Globus pallidus (tissue), 1 donor: Measurements from ENCODE around the gene PTGES3.
"Not testable (repeated sequence)": the region's sequence is repeated elsewhere in the genome, so short reads cannot be mapped to it uniquely, and the experiment has no call there.

Experiments
- DNase-seq: peaks from one replicate; pipeline ENCODE4 v3.0.0-alpha.2; 2015; ENCODE audit warnings: low spot score

PTGES3 gene

DNA sequence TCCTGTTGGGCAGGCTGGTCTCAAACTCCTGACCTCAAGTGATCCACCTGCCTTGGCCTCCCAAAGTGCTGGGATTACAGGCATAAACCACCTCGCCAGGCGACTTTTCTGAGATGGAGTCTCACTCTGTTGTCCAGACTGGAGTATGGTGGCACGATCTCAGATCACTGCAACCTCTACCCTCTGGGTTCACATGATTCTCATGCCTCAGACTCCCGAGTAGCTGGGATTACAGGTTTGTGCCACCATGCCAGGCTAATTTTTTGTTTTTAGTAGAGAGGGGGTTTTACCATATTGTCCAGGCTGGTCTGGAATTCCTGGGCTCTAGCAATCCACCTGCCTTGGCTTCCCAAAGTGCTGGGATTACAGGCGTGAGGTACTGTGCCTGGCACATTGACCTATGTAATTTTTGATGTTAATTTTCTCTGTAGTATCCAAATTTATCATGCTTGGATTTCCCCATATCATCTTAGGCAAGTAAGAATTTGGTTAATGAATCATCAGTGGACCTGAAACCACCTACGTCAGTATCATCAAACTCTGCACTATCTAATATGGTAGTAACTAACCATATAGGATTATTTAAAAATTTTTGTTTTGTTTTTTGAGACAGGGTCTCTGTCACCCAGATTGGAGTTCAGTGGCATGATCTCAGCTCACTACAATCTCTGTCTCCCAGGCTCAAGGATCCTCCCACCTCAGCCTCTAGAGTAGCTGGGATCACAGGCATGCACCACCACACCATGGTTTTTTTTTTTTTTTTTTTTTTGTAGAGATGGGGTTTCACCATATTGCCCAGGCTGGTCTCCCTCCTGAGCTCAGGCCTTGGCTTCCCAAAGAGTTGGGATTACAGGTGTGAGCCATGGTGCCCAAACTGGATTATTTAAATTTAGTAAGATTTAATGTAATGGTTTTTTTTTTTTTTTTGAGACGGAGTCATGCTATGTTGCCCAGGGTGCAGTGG is 30.4 kb downstream of the PTGES3 start:
- DNase-seq: no peak

DNA sequence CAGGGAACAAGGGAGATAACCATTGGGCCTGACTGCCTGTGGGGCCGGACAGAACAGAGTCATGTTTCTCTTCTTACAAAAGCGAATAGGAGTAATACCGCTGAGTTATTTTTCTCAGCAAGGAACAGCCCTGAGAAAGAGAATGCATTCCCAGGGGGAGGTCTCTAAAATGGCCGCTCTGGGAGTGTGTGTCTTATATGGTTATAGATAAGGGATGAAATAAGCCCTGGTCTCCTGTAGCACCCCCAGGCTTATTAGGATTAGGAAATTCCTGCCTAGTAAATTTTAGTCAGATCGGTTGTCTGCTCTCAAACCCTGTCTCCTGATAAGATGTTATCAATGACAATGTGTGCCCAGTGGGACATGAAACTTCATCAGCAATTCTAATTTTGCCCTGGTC is 34.3 kb downstream of the PTGES3 start:
- not testable (repeated sequence) for DNase-seq

DNA sequence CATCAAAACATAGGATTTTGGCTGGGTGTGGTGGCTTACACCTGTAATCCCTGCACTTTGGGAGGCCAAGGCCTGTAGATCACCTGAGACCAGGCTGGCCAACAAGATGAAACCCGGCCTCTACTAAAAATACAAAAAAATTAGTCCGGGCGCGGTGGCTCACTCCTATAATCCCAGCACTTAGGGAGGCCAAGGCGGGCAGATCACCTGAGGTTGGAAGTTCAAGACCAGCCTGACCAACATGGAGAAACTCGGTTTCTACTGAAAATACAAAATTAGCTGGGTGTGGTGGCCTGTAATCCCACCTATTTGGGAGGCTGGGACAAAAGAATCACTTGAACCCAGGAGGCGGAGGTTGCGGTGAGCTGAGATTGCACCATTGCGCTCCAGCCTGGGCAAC is 40.1 kb downstream of the PTGES3 start:
- not testable (repeated sequence) for DNase-seq

DNA sequence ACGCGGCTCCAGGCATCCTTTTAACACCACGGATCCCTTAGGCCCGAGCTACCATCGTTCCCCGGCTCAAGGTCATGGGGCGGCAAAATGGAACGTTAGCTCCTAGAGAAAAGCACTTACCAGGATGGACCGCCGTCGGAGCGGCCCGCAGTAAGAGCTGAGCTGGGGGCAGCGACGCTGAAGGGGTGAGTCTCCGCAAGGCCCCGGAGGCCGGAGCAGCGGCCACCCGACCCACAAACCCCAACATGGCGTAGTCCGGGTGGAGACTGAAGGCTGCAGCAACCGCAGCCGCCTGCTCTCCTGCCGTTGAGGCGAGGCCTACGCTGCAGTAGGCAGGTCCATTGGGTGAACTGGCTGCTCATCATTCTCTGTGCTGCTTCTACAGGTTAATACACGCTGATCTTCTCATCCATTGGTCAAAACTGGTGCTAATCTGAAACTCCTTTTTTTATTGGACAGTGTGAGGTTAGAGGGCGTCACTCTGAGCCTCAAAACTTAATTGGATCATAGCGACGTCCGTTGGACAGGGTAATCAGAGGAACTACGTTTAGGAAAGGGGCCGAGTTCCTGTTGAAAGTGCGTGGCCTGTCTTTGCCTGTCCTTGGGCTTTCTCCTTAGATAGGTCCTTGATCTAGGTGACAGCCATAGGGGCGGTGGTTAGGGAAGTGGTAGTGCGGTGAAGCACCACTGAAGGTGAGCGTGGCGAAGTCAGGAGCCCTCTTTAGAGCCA is 42.2 kb downstream of the PTGES3 start, which contains the start of gene ATP5F1B:
Gene ATP5F1B, minus strand, starts transcription at position 268 of the 730 bp plus-strand sequence. Its CDS starts 21 bp downstream, at position 247.
- DNase-seq: peak; percentile 99

DNA sequence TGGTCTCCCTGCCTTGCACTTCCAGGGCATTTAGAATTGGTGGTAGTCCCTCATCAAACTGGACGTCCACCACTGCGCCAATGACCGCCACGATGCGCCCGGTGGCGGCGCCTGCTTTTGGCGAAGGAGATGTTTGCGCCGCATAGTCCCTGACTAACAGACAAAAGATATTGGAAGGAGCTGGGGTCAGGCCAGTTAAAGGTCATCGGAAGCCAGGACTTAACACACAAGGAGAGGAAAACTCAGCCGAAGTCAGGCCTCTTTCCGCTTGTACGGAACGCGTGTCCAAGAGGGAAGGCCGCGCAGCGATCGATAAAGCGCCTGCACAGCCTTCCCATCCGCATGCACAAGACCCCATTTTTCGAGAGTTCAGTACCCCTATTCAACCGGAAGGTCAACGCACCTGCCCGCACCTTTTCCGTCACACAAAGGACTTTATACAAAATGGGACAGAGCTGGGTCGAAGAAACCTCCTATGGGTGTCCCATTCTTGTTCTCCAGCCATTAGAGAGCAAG is 42.8 kb downstream of the PTGES3 start:
- peak; percentile 14 for DNase-seq

DNA sequence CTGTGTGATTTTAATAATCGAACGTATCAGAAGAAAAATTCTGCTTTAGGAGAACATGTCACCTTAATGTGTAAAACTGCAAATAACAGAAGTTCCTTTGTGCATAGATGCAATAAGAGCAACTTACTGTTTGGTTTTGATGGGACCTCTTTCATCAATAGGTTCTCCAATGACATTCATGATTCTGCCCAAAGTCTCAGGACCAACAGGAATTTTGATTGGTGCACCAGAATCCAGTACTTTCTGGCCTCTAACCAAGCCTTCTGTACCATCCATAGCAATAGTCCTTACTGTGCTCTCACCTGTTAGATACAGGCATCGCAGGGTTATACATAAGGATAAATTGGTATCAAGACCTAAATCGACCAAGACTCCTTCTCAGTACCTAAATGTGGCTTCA is 43.4 kb downstream of the PTGES3 start:
- no peak for DNase-seq

DNA sequence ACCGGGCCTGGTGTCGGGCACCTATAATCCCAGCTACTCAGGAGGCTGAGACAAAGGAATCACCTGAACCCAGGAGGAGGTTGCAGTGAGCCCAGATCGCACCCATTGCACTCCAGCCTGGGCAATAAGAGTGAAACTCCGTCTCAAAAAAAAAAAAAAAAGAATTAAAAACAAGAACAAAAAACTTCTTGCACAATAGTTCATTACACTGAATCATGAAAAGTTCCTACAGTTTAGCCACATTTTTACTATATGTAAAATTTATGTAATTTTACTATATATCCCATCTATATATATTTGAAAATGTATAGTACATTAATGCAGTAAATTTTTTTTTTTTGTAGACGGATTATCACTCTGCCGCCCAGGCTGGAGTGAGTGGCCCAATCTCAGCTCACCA is 46.9 kb downstream of the PTGES3 start:
- DNase-seq: no peak

DNA sequence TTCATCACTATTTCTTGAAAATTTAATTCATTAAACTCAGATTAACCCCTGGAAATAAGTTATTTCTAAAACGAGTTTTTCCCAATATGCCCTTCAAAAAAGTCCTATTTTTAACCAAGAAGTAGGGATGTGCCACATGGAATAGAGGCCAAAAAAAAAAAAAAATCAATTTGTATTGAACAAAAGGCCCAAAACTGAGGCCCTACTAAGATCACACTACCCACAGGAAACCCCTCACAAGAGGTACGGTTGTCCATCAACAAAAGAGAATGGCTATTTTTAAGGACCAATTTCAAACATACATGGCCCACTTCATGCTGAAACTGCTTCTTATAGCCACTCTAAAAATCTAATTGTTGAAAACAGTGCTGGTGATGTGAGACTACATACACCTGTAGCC is 50.5 kb downstream of the PTGES3 start:
- no peak for DNase-seq

DNA sequence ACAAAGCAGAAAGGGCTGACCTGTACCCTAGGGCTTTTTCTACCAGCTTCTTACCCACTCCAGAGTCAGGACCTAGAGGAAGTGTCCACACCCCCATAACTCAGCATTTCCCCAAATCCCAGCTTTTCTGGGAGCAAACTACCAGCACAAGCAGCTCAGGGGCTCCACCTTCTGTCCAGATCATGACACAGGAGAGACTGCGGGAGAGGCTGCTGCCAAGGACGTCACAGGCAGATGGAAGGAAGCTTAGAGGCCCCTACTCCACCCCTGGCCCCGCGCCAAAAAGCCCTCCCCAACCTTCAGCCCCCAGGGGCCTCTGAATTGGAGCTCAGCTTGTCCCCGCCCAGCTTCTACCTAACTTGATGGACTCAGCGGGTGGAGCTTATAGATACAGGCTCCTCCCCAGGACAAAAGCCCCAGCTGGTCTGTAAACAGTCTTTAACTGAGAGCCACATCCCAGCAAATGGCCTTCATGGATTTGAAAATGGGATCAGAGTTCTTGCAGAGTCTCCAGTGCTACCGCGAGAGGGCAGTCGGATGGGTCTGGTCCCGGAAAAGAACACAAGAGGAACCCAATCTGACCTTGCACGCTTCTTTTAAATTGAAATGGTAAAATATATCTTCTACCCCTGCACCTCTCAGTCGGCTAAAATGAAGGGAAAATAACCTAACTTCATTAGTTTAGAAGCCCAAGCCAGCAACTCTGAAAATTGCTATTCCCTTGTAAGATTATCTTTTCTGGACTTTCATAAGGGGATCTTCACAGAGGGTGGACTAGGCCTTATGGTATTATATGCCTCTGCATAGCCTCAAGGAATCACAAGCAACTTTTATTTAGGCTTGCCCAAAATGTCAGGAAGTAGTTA is 51.2 kb downstream of the PTGES3 start:
- peak; percentile 99 for DNase-seq

DNA sequence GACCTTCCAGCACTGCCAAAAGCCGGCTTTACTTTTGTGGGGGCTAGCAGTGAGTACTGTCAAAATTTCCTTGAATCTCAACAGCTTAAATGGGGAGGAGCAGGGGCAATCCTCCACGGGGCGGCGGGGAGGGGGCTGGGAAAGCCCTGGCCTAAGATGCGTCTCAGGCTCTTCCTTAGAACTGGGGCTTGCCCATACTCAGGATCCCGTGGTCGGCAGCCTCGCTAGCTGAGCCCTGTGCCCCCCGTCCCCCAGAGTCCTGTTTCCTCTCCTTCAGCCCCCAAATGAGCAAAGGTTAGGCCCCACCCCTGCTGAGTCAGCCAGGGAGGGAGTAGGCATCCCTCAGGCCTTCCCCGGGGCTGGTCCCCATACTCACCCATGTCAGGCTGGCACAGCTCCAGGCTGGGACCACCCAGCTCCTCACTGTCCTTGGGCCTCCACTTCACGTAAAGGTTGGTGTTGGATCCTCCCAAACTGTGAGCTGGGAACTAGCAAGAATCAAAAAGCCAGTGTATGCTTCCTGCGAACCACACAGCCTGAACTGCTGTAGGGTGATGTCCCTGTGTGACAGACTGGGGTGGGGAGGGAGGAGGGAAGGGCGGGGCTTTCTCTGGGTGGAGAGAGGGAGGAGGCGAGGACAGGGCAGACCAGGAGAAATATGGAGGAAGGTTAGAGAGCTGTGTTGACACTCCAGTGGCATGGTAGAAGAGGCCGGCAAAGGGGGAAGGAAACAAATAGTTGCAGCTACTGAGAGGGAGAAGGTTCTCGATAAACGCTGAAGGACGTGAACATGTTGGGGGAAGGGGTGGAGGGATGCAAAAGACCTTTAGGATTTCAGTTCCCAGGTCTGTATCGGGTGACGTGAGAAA is 52.0 kb downstream of the PTGES3 start:
- peak; percentile 93 for DNase-seq

DNA sequence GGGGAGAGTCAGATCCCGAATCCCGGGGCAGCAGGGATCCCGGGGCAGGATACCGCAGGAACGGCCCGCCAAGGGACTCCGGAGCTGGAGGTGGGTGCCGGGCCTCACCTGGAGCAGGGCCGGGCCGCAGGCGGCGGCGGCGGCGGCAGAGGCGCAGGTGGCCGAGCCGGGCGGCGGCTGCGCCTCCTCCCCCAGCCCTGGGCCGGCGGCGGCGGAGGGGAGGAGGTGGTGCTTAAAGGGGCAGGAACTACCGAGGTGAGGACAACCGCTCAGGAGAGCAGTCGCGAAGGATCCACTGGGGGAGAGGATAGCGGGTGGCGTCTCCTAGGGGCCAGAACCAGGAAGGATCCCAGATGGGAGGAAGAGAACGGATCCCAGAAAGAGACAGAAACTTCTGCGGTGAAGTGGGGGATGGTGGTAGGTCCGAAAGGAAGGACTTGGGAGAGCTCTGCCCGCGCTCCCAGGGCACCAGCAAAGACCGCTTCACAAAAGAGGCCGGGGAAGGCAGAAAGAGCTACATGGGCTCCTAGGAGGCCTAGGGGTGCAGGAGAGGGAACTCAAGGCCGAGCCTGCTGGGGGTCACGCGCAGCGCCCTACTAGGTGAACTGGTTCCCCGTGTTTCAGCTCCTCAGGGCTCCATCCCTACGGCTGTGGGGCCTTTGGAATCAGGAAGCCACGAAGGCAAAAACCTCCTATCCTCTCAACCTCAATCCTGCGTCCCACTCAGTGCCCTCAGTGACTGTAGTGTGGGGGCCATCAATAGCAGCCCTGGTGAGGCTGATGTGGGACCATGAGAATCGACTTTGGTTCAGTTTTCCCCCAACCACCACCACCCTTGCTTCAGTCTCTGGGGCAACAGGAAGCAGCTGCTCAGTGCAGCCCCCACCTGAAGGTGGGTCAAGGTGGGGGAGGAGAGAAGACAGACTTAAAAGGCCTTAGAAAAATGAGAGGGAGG is 53.0 kb downstream of the PTGES3 start:
- DNase-seq: peak; percentile 73

DNA sequence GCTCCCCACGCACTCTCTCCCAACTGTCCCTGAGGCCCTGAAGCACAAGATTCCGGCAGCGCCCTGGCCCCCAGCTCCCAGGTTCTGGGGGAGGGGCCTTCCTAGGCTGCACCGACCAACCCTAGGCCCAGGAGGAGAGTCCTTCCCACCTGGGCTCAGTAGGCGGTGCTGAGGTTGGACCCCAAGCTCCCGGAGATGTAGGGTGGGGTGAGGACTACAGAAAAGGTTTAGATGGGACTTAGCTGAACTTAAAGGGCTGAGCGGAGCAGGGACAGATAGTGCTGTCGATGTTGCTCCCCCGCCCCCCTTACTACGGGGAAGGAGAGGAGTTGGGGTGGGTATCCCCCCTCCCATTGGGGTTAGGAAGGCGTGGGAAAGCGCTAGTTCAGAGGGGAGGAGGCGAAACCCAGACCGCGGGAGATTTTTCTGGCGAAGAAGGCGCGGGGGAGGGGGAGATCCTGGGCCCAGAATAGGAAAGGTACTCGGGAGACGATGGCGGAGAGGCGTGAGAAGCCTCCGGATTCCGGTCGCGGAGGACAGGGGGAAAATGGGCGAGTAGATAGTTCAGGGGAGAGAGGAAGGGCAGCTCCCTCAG is 53.7 kb downstream of the PTGES3 start:
- DNase-seq: peak; percentile 18

DNA sequence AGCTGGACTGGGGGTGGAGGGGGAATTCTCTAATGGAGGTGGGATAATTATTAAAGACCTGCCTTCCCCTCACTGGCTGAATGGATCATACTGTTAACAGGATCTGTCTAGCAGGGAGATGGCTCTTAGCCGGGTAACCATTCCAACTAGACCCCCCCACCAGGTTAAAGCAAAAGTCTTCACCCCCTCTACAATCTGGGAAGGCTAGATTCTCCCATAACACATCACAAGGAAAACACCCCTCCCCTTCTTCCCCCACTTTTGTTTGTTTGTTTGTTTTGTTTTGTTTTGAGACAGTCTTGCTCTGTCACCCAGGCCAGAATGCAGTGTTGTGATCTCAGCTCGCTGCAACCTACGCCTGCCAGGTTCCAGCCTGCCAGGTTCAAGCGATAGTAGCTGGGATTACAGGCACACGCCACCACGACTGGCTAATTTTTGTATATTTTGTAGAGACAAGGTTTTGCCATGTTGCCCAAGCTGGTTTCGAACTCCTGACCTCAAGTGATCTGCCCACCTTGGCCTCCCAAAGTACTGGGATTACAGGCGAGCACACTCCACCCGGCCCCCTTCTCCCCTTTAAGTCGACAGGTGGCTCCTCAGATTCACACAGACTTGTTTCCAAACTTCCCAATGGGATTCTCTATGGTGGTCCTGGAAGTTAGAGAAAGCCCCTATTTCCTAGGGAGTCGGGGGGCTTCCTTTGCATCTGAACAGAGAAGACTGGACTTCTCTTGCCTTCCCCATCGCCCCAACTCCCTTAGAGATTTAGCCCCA is 54.4 kb downstream of the PTGES3 start:
- DNase-seq: no peak

DNA sequence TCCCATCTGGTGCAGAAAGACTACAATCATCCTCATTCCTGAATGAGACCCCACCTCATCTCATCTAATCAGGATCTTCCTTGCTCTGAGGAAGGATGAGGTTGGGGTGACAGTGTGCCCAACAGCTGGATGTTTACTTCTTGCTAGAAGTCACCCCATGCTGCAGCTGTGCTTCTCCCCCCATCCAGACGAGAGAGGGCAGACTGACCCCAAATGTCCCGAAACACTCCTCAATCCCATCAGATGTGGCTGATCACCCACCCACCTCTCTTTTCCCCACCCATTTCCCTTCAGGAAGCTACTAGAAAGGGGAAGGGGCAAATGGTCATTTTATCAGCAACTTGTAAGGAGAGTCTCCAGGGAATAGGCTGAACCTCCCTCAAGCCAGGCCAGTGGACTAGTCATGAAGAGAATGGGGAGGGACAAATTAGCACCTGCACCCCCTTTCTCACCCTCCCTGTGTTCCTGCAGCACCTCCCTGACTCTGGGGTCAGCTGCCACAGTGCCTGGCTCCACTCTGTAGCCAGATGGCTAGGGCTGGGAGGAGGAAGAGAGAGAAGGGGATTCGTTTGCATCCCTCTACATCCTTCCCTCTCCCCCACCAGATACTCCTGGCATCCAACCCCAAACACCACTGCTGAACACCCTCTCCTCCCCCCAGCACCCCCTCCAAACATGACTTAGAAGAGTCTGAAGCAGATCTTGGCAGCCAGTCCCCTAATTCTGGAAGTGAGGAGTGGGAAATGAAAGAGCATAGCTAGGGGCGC is 55.2 kb downstream of the PTGES3 start:
- DNase-seq: no peak

DNA sequence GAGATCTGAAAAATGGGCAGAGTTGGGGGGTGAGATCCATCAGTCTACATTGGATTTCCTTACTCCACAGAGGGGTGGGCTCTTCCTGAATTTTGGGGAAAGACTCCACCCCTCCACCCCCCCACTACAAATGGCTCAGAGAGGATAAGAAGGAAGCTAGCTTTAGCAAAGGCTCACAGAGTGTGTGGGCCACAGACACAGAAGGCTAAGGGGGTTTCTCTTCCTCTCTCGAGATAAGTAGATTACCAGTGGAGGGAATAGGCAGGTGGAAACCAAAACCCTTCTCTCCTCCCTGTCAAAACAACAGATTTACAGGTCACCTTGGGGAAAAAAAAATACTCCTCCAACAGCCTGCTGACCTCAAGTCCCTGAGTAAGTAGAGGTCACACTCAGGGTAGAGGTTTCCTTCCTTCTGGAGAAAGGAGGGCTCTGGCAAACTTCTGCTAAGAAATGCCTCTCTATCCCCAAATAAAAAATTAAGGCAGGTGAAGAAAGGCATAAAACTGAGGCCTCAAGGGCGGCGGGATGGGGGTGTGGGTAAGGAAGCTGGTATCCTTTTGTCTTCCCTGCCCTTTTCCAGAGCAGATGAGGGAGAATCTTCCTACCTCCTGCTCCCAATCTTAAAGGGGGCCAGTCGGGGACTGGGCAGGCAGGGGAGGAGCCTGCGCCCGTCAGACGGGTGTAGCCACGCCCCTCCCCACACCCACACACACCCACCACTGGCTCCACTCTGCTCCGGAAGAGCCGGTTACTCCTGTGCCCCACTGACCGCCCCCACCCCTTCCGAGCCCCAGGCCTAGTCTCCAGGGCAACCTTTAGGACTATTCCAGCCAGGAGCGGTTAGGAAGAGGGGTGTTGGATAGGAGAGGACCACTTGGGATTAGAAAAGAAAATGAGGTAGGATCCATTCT is 56.0 kb downstream of the PTGES3 start:
- peak; percentile 48 for DNase-seq

DNA sequence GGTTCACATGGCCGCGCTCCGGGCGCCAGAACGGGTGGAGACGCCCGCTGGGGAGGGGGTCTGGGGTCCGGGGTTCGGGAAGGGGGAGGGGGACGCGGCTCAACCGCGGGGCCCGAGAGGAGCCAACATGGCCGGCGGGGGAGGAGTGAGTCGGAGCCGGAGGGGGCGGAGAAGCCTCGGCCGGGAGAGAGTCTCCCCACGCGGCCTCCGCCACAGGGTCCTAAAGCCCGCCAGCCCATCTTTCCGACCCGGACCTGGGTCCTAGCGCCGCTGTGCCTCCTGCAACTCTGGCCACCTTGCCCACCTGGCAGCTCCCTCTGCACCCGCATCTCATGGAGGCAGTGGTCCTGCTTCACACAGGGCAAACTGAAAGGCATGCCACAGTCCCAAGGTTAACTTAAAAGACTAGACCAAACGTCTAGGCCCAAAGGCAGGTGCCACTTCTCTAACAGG is 57.9 kb downstream of the PTGES3 start, which contains the start of gene BAZ2A:
Gene BAZ2A, minus strand, starts transcription at position 147 of the 453 bp plus-strand sequence. CDS start 12,796 bp downstream, outside the sequence.
- peak; percentile 89 for DNase-seq
